HG03108 (cell line): ENCODE results near the gene FETUB.

Source experiments
- ATAC-seq: cut with Tn5 transposase; IDR thresholded peaks from one replicate; pipeline ENCODE4 v1.9.1; 2021; ENCODE audit warnings: moderate library complexity; ENCODE audit not compliant: unreplicated experiment

FETUB gene

DNA sequence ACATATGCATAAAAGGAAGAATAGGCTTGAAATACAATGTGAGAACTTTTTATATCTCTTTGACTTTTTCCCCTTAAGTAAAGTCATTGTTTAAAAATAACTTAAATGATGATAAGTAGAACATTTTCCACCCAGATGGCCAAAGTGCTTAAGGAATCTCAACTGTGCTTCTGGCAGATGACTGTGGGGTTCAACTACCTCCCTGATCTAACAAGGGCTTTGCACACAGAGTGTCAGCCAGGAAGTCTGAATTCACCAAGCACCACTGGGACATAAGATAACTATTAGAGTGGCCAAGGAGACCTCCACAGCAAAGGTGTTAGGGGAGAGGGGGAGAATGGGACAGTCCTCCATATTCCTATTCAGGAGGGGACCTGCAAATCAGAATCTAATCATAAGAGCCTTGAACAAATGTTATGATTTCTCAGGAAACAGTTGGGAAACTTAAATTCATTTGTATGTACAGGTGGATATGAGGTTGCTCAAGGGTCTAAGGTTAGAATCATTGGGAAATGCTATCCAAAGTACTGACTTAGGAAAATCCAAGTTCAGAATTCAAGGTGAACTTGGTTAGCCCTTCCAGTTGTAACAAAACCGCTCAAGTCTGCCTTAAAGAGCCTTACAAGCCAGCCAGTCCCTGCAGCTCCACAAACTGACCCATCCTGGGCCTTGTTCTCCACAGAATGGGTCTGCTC, at the start of gene FETUB:
Gene FETUB (plus strand): TSS at position 622 of the 695 bp plus-strand sequence. CDS start 62 bp downstream, at position 684.
- ATAC-seq = no peak

GRCh38 chr3:186590580-186591295, 49.5 kb upstream of the FETUB start:
- no peak for ATAC-seq

- ATAC-seq = no peak
These were observed 47.5 kb upstream of the FETUB start for GRCh38 chr3:186592682-186593081.

- no peak for ATAC-seq
These were observed 46.3 kb upstream of the FETUB start for GRCh38 chr3:186593862-186594261.

GRCh38 chr3:186594591-186595113, 45.5 kb upstream of the FETUB start:
- ATAC-seq = no peak

GRCh38 chr3:186596568-186597287, 43.5 kb upstream of the FETUB start:
- ATAC-seq = no peak

- ATAC-seq = no peak
These were observed 42.0 kb upstream of the FETUB start for GRCh38 chr3:186598108-186598784.

- ATAC-seq = no peak
These were observed 41.4 kb upstream of the FETUB start for GRCh38 chr3:186598794-186599141.

DNA sequence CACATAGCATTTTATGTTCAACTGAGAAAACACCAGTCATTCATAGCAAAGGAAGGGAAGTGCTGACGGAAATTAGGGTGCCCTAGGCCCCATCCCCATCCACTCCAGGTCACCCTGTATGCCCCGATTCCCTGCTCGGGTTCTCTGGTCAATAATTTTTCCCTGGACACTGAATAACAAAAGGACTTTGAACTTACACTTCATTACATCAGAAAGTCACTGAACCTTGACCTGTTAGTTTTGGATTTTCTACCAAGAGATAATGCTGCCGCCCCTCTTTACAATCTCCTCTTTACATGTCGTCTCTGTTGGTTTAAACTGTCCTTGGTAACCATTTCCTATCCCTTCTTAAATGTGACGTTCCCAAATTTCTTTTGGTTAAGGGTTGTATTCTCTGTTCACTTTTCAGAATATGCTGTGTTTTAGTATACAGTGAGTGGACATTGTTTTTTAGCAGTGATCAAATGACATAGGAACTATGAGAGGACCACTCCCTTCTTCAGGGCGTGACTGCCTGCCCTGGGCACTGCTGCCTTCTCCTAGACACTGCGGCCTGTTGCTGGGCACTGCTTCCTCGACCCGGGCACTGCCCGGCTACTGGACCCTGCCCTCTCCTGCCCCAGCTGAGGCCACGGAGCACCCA, 40.9 kb upstream of the FETUB start:
- no peak for ATAC-seq

DNA sequence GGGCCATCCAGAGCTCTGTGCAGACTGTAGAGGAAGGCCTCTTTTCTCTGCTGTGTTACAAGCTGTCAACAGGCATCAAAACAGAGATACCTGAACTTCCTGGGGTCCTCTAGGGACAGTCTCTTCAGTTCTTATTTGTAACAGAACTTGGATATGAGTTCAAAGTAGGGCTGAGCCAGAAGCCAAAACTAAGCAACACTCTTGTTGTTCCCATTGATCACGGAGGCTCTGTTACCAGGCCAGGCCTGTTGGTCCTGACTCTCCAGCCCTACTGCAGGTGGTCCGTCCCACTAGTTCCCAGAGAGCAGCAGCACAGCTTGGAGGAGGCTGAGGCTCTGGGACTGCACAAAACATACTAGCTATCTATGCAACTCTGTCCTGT, 40.4 kb upstream of the FETUB start:
- no peak for ATAC-seq

DNA sequence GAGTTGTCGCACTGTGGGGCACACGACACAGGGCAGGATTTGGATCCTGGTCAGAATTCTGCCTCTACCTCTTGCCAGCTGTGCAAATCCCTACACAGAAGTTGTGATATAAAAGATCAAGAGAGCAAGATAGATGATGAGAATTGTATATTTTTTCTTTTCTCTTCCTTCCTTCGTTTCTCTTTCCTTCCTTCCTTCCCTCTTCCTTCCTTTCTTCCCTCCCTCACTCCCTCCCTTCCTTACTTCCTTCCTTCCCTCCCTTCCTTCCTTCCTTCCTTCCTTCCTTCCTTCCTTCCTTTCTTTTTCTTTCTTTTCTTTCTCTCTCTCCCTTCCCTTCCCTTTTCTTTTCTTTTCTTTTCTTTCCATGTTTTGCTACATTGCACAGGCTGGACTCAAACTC, 39.3 kb upstream of the FETUB start:
- no peak for ATAC-seq

DNA sequence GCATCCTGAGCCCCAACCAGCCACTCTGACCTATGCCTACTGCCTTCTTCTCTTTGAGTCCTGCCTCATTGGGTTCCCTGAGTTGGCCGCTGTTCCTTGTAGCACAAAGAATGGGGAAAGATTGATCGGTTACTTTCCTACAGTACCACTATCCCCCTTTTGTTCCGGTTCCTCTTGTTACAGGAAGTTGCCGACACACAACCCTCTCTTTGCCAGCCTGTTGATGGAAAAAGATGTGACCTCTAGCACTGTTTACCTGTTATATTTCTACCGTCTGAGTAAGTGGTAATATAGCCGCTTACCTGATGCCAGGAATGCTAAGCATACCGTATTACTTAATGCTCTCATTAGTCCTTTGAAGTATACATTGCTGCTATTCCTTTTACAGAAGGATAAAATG, 37.0 kb upstream of the FETUB start:
- no peak for ATAC-seq

DNA sequence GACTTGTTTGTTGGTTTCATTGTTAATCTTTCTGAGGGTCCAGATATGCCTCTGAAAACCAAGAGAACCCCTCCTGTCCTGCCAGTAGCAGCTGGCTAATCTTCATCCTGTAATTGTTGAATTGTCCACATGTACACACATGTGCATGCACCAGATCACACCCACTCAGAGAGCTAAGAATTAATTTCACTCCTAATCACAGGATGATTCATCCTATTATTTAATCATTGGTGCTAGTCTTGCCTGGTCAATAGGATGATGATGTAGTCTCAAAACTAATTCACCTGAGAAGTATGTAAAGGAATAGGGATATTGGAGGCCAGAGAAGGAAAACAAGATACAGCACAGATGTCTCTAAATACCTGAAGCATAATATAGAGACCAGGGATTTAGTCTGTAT, 35.1 kb upstream of the FETUB start:
- ATAC-seq = no peak

DNA sequence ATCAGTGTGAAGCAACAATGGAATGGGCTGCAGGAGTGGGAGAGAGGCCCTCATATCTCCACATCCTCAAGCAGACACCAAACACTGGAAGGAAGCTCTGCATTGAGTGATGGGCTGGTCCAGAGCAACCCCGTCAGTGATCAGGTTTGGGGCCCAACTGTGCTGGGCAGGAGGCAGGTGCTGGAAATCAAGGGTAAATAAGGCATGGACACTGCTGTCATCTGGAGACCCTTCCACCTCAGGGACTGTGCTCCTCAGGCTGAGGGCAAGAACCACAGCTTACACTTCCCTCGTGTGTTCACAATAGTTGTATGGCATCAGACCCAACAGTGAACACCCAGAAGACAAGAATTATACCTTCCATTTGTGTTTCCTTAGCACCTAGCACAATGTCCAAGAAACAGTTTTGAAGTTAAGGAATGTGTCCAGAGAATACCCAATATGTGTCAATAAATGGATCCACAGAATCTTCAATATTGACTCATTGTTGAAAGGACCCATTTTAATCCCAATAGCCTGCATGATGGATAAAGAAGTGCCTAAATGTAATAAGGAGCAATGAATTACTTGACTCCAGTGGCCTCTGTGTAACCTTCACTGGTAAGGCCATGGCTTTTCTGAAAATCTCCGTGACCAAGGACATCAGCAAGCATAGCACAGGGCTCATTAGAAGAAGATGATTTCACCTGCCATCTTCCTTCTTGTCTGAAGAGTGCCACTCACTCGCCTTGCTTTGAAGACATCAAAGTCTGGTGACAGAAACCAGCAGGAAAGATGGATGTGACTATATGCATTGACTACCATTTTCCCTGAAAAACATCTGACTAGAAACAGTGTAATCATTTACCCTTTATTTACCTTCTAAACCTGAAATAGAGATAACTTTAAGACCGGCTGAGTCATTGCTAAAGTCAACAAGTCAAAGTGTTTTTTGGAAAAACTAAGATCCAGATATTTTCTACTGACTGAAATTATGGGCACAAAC, 34.3 kb upstream of the FETUB start:
- ATAC-seq = no peak

DNA sequence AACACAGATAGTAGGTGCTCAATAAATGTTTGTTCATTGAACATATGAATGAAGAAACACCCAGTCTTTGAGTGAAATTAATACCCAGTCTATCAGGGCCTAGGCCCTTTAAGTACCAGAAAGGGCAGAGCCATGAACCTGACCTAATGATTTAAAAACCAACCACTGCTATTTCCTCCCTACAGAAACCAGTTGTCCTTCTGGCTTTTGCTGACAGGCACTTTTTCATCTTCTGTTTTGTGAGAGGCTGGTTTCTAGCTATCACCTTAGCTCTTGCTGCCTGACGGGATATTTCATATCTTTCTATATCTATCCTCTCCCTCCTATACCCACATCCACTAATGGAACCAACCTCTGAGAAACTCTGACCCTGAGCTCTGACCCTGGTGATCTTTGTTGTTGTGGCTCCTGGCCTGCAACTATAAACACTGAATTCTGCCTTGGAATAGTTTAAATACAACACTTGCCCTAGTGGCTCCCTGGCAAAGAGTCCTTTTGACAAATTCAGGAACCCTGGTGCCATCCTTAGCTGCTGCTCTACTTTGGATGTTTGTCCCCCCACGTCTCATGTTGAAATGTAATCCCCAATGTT, 31.5 kb upstream of the FETUB start:
- ATAC-seq = no peak

GRCh38 chr3:186609247-186609868, 30.8 kb upstream of the FETUB start:
- no peak for ATAC-seq

DNA sequence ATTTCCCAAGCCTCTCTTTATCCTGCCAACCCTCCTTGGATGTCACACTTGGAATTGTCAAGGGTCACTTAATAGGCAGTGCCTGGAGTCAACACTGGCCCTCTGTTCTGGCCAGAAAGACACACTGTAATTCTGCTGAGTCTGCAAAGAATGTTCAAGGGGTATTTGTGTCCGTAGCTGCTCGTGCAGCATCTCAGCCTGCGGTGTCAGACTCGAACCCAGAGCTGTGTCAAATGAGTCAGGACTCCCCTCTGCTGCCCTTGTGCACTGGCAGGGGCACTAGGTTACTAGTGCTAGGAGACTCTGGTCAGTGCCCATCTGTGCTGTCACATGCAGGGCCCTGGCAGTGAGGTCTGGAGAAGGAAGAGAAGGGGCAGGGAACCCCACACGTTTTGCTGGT, 28.1 kb upstream of the FETUB start:
- ATAC-seq = no peak

GRCh38 chr3:186612721-186613636, 27.2 kb upstream of the FETUB start, which contains the start of gene AHSG:
TSS of gene AHSG (plus strand) at chr3:186613060. CDS start at chr3:186613142, 82 bp downstream.
- ATAC-seq = no peak
